A549 (cell line): ENCODE results near the gene GLB1L. TPM values are rescaled to one million over a fixed set of nuclear protein-coding genes. Genes with fewer than 3 reads are reported as not detected.

Source experiments
- ATAC-seq, 2 experiments: fragments of 200-7000 bp in 1 of 2; fragments of >200 bp in 1 of 2; cut with Nextera tagmentation in 1 of 2; cut with Tn5 transposase in 1 of 2; 3 replicates each; pipeline versions ENCODE4 v1.8.0 to v1.9.1; 2018 to 2020; ENCODE audit warnings: mild to moderate bottlenecking in 1 of 2, moderate library complexity in 1 of 2
- CTCF ChIA-PET: fragments of 300-600 bp; sonication (Branson Sonifier 250); formaldehyde crosslinking; extraction: SDS; loops from one replicate; lab custom pipeline; 2021; ENCODE audit warnings: antibody characterized with exemption, inconsistent platforms; lab: Yijun Ruan, JAX
- POLR2A ChIA-PET: fragments of 350-600 bp; formaldehyde crosslinking; extraction: SDS; loops from one replicate; lab custom pipeline; 2021; ENCODE audit warnings: antibody characterized with exemption, inconsistent platforms; lab: Yijun Ruan, JAX
- DNase-seq, 2 experiments: peaks; one replicate each; pipeline versions ENCODE4 v3.0.0 to v3.0.0-alpha.2; 2011 to 2016; ENCODE audit warnings: low read depth in 1 of 2, low spot score in 1 of 2
- FAIRE-seq: peaks from 2 replicates; lab custom pipeline; 2011; peaks lifted over from hg19 to GRCh38; lab: Jason Lieb, UNC
- H3K27ac ChIP-seq, 2 experiments: fragments of >200 bp; sonication (Bioruptor Twin); formaldehyde crosslinking; 3 replicates each; pipeline ENCODE4 v1.5.1; 2016 to 2017
- H3K4me1 ChIP-seq: fragments of >200 bp; sonication (Bioruptor Twin); formaldehyde crosslinking; 3 replicates; pipeline ENCODE4 v1.6.1; 2016
- H3K4me2 ChIP-seq: fragments of >200 bp; sonication (Bioruptor Twin); formaldehyde crosslinking; 3 replicates; pipeline ENCODE4 v1.6.1; 2016
- H3K4me3 ChIP-seq: fragments of >200 bp; sonication (Bioruptor Twin); formaldehyde crosslinking; 3 replicates; pipeline ENCODE4 v1.5.1; 2016
- H3K9me3 ChIP-seq: fragments of >200 bp; sonication (Bioruptor Twin); formaldehyde crosslinking; 3 replicates; pipeline ENCODE4 v1.6.1; 2016
- CBX2 ChIP-seq: fragments of 200-600 bp; sonication (generic); IDR thresholded peaks from 2 replicates; pipeline ENCODE4 v1.6.1; 2016; ENCODE audit warnings: low read depth, mild to moderate bottlenecking, borderline replicate concordance
- CBX8 ChIP-seq: fragments of 200-600 bp; sonication (generic); IDR thresholded peaks from 2 replicates; pipeline ENCODE4 v1.6.1; 2016
- EHF ChIP-seq: fragments of 250-450 bp; sonication (Bioruptor Pico); IDR thresholded peaks from 2 replicates; pipeline ENCODE4 v1.5.0; 2020; ENCODE audit warnings: mild to moderate bottlenecking
- FOSB ChIP-seq: fragments of 250-450 bp; sonication (Bioruptor Pico); IDR thresholded peaks from 2 replicates; pipeline ENCODE4 v1.5.0; 2020; ENCODE audit warnings: mild to moderate bottlenecking, moderate library complexity
- HOXA7 ChIP-seq: fragments of 250-450 bp; sonication (Bioruptor Pico); IDR thresholded peaks from 2 replicates; pipeline ENCODE4 v1.5.0; 2020; ENCODE audit warnings: mild to moderate bottlenecking, moderate library complexity
- JUNB ChIP-seq: fragments of >200 bp; sonication (Bioruptor Twin); formaldehyde crosslinking; IDR thresholded peaks from 2 replicates; pipeline ENCODE4 v1.6.1; 2016
- NR3C1 ChIP-seq: fragments of >200 bp; sonication (Bioruptor Twin); formaldehyde crosslinking; IDR thresholded peaks from 3 replicates; pipeline ENCODE4 v1.6.1; 2017
- PHF8 ChIP-seq: fragments of 200-600 bp; sonication (generic); IDR thresholded peaks from 2 replicates; pipeline ENCODE4 v1.6.1; 2016; ENCODE audit warnings: low read depth, mild to moderate bottlenecking, antibody characterized with exemption, moderate library complexity, borderline replicate concordance
- TFCP2L1 ChIP-seq: fragments of 250-450 bp; sonication (Bioruptor Pico); IDR thresholded peaks from 2 replicates; pipeline ENCODE4 v1.5.0; 2021; ENCODE audit warnings: mild to moderate bottlenecking
- ZNF302 ChIP-seq: fragments of 250-450 bp; sonication (Bioruptor Pico); IDR thresholded peaks from 2 replicates; pipeline ENCODE4 v1.9.0; 2021; ENCODE audit warnings: inconsistent platforms, mild to moderate bottlenecking, moderate library complexity
- WGBS: methylation state at CpG from one replicate; pipeline ENCODE4 v1.1.6; 2017; ENCODE audit errors: missing lambda C conversion rate; 5-methylcytosine and 5-hydroxymethylcytosine counted together
- polyA plus RNA-seq, 4 experiments: library from polyadenylated mRNA; depleted of rRNA in 3 of 4; stranded (reverse); fragments of >200 nt; fragmentation: RNase III in 1 of 4; extraction: RNeasy Plus Mini Kit Qiagen cat#74134 plus additional on column Dnase treatment in 1 of 4; gene quantifications; 2 replicates in 3 of 4; 3 replicates in 1 of 4; pipeline ENCODE4 v1.2.3, GENCODE V29; 2011 to 2017
- TF ChIP-seq, protein P1 (sequence below): fragments of 200-600 bp; sonication (generic); IDR thresholded peaks from 2 replicates; pipeline ENCODE4 v1.6.1; 2016; ENCODE audit warnings: antibody characterized with exemption, mild to moderate bottlenecking, moderate library complexity
- TF ChIP-seq, protein P2 (sequence below): fragments of 250-450 bp; sonication (Bioruptor Pico); IDR thresholded peaks from 2 replicates; pipeline ENCODE4 v1.5.0; 2021; ENCODE audit warnings: mild to moderate bottlenecking, moderate library complexity, borderline replicate concordance
- TF ChIP-seq, protein P3 (sequence below): fragments of 450-650 bp; IDR thresholded peaks from 2 replicates; pipeline ENCODE4 v1.6.1; 2014; ENCODE audit warnings: antibody characterized with exemption
- TF ChIP-seq, protein P4 (sequence below): IDR thresholded peaks from 2 replicates; pipeline ENCODE4 v1.6.1; 2012; ENCODE audit warnings: low read depth, borderline replicate concordance

The GLB1L gene
- polyA plus RNA-seq, 2 of the 4 experiments (the other 2 are of a cell fraction), result 5.9 to 8.7 TPM

DNA sequence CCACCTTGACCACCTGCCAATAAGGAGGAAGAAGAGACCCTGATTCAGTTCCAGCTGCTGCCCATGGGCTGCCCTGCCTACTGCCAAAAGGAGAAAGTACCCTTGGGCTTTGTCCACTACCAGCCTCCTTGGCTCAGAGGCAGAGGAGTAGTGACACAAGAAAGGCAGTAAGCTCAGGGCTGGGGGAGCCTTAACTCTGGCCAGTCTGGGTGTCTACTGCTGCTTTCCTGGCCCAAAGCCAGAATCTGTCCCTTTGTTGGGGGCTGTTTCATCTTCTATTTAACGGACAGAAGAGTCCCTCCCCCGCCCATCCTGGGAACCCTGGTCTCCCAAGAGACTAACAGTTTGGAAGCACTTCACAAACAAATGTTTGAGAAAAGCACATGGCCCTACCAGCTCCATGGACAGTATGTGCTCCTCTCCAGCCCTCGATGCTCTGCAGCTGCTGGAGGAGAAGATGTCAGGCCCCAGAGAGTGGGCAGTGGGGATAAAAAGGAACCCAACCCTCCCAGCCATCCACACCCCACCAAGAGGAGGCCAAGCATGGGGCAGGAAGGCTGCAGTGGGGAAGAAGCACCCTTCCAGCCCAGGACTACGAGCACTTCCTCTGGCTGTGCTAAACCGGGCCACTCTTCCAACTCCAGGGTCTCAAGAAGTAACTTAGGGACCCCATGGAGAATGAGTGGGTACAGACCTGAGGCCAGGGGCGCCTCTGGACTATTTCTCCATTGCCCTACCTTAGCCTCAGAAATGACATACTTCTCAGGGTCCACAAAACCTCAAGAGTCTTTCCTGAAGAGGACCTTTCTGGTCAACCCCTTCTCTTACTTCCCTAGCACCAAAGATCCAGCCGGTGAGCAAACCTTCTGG lies 17.0 kb downstream of the GLB1L start:
- no peak for TF ChIP-seq EHF
- TF ChIP-seq, protein P1, sequence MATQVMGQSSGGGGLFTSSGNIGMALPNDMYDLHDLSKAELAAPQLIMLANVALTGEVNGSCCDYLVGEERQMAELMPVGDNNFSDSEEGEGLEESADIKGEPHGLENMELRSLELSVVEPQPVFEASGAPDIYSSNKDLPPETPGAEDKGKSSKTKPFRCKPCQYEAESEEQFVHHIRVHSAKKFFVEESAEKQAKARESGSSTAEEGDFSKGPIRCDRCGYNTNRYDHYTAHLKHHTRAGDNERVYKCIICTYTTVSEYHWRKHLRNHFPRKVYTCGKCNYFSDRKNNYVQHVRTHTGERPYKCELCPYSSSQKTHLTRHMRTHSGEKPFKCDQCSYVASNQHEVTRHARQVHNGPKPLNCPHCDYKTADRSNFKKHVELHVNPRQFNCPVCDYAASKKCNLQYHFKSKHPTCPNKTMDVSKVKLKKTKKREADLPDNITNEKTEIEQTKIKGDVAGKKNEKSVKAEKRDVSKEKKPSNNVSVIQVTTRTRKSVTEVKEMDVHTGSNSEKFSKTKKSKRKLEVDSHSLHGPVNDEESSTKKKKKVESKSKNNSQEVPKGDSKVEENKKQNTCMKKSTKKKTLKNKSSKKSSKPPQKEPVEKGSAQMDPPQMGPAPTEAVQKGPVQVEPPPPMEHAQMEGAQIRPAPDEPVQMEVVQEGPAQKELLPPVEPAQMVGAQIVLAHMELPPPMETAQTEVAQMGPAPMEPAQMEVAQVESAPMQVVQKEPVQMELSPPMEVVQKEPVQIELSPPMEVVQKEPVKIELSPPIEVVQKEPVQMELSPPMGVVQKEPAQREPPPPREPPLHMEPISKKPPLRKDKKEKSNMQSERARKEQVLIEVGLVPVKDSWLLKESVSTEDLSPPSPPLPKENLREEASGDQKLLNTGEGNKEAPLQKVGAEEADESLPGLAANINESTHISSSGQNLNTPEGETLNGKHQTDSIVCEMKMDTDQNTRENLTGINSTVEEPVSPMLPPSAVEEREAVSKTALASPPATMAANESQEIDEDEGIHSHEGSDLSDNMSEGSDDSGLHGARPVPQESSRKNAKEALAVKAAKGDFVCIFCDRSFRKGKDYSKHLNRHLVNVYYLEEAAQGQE, result no peak
- TF ChIP-seq PHF8, result no peak
- no peak for TF ChIP-seq JUNB
- TF ChIP-seq CBX2, result no peak
- no peak for TF ChIP-seq NR3C1
- TF ChIP-seq ZNF302, result no peak
- no peak for TF ChIP-seq CBX8
- TF ChIP-seq TFCP2L1 (CRISPR knock-in tag), result no peak
- TF ChIP-seq, protein P2, sequence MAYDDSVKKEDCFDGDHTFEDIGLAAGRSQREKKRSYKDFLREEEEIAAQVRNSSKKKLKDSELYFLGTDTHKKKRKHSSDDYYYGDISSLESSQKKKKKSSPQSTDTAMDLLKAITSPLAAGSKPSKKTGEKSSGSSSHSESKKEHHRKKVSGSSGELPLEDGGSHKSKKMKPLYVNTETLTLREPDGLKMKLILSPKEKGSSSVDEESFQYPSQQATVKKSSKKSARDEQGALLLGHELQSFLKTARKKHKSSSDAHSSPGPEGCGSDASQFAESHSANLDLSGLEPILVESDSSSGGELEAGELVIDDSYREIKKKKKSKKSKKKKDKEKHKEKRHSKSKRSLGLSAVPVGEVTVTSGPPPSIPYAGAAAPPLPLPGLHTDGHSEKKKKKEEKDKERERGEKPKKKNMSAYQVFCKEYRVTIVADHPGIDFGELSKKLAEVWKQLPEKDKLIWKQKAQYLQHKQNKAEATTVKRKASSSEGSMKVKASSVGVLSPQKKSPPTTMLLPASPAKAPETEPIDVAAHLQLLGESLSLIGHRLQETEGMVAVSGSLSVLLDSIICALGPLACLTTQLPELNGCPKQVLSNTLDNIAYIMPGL (CRISPR knock-in tag), result no peak
- TF ChIP-seq, all 56 proteins: peak for 0
- Histone ChIP-seq H3K4me2 (peak overlapping the region; percentile 98), H3K4me3 (peak overlapping the region; percentile 85), H3K9me3 (no peaks in the 10 kb centered on the region), H3K4me1 (peaks cover 19% of the 10 kb centered on the region), H3K27ac (peak overlapping the region; percentile 82 to 95)
- POLR2A ChIA-PET, result interaction anchor here (0.7 to 2.6 kb wide), 10 partner anchors 9 to 169 kb away, joined by 3 to 19 read pairs (median 6); partner anchors contain the start of genes DNAJB2, GLB1L, STK16 and TUBA4B
- ATAC-seq (no peak), FAIRE-seq (no peak), DNase-seq (no peak)
- CTCF ChIA-PET, result interaction anchor here (0.8 to 9.4 kb wide), 9 partner anchors 7 to 64 kb away, joined by 3 to 86 read pairs (median 4); partner anchors contain the start of gene CNPPD1
- WGBS, result 61% methylated on average over 7 of the region's 7 CpGs

DNA sequence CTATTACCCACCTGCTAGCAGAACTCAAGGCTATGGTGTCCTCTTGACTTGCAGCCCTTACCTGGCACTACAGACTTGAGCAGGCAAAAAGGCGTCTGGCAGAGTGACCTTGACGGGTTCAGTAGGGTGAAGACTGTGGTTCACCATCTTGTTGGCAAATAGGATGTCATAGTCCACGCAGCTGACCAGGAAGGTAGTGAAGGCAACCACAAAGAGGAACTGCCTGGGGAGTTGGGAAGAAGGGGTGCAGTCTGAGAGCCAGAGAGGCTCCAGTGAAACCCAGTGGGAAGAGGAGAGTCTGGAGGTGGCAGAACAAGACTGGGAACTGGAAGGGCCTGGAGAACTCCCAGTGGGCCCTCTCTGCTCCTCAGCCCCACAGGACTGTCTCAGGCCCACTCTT lies 19.9 kb downstream of the GLB1L start:
- Histone ChIP-seq H3K4me1 (peaks cover 11% of the 10 kb centered on the region), H3K4me3 (no peak overlapping the region), H3K4me2 (no peak overlapping the region), H3K27ac (no peak overlapping the region), H3K9me3 (no peaks in the 10 kb centered on the region)
- 98% methylated on average over 3 of the region's 3 CpGs for WGBS
- TF ChIP-seq CBX2 (no peak), HOXA7 (CRISPR knock-in tag) (no peak), FOSB (CRISPR knock-in tag) (no peak), PHF8 (no peak)
- TF ChIP-seq, protein P3, sequence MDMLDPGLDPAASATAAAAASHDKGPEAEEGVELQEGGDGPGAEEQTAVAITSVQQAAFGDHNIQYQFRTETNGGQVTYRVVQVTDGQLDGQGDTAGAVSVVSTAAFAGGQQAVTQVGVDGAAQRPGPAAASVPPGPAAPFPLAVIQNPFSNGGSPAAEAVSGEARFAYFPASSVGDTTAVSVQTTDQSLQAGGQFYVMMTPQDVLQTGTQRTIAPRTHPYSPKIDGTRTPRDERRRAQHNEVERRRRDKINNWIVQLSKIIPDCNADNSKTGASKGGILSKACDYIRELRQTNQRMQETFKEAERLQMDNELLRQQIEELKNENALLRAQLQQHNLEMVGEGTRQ, result no peak
- TF ChIP-seq, protein P4, sequence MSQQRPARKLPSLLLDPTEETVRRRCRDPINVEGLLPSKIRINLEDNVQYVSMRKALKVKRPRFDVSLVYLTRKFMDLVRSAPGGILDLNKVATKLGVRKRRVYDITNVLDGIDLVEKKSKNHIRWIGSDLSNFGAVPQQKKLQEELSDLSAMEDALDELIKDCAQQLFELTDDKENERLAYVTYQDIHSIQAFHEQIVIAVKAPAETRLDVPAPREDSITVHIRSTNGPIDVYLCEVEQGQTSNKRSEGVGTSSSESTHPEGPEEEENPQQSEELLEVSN, result no peak
- TF ChIP-seq, protein P1, result no peak
- POLR2A ChIA-PET, result no interaction called here
- ATAC-seq (no peak), DNase-seq (no peak), FAIRE-seq (no peak)
- CTCF ChIA-PET, result interaction anchor here (2.8 kb wide), 1 partner anchor 69 kb away, joined by 15 read pairs; no protein-coding TSS in a partner anchor
